Fibroblast of skin of back (primary cell): ENCODE data around the gene EFTUD2. TPM values are rescaled to one million over a fixed set of nuclear protein-coding genes. Genes with fewer than 3 reads are reported as not detected.
A peak's percentile ranks its signal among the peaks of the same experiment; 100 is the strongest.
"Not testable (repeated sequence)": the region's sequence is repeated elsewhere in the genome, so short reads cannot be mapped to it uniquely, and the experiment has no call there.

ENCODE experiments used
- DNase-seq: peaks from one replicate; pipeline ENCODE4 v3.0.0-alpha.2; 2013
- polyA plus RNA-seq, 2 experiments: library from polyadenylated mRNA; unstranded; fragments of 120-200 nt; gene quantifications; one replicate each; pipeline ENCODE4 v1.2.1, GENCODE V29; 2013; ENCODE audit not compliant: insufficient read length in 2 of 2

The EFTUD2 gene
- polyA plus RNA-seq (2013, experiment 1 of 2; ENCODE audit: insufficient read length) = 113 TPM
- polyA plus RNA-seq (2013, experiment 2 of 2; ENCODE audit: insufficient read length) = 65.1 TPM

DNA sequence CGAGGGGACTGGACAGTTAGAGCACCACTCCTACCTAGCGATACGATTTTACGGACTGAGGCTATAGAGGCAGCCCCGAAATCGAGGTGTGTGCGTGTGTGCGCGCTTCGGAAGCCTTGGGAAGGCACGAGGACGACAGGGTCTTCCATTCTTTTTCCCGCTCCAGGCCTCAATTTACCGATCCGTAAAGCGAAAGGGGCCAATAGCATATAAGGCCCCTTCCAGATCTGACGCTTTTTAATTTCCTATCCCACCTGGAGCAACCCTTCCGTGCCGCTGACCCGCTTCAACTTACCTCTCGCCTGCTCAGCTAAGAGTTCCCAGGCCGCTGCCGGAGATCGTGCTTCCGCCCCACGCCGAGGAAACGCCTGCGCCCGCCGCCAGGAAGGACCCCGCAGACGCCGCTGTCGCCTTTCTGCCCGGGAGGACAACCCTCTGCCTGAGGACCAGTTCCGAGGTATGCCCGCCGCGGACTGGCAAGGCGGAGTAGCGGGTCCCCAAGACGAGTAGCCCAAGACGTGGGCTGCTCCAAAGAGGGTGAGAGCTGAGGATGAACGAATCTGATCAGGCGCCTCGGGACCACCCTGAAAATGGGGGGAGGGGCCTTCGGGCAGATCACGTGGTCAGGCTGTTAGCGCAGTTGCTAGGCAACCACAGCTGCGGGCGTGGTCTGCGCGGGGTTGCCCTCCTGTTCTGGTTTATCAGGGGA is at the start of gene EFTUD2:
TSS of gene EFTUD2 (minus strand) at position 372 of the 709 bp plus-strand sequence. CDS start 4,924 bp downstream, outside the sequence.
- DNase-seq = peak; percentile 86

DNA sequence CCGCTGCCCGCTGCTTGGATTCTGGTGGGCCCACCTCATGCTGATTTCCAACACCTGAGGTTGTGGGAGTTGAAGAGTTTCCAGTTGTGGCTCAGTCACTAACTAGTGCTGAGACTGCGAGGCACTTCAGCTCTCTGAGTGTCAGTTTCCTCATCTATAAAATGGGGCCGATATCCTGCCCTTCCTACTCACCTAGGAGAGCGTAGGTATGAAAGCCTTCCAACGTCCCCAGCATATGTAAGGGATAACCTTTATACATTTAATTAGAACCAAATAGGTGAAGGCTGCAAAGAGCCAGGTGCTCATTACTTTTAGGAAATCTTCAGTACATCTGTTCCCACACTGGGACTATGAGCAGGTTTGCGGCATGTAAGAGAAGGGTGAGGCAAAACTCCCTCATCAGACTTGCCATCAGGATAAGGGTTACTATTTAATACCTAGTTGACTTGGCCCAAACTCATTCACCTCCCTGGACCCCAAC is 49.1 kb upstream of the EFTUD2 start:
- no peak for DNase-seq

DNA sequence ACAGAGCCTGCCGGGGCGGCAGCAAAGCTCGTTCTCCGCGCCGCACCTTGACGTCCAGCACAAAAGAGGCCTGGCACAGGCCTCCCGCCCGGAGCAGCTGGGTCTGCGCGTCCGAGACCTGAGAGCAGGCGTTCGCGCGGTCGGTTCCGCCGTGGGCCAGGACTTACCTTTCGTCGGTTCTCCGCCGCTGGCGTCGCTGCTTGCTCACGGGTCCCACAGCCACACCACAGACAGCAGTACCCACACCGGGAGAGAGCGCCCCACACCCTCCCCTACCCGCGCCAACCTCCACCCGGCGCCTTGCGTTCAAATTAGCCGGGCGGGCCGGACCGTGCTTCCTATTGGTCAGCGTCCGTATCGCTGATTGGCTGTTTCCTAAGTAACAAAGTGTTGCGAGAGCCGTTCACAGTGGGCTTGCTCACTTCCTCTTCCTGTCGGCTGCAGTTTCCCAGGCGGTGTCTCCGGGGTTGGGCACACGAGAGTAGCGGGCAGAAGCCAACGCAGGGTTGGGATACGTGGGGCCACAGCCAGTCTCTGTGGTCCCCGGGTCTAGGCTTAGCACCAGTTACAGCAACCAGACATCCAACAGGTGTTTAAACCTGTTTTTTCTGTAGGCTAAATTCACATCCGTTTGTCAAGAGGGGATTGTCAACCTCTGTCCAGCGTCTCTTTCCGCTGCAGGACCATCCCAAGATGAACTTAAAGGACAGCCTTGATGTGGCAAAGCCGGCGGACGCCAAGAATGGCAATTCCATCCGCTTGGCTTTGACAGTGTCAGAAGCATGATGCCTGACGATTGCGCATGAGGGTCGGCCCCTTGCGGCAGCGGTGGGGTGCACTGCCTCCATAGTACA is 48.4 kb upstream of the EFTUD2 start, which contains the start of gene KIF18B:
TSS of gene KIF18B (minus strand) at position 313 of the 854 bp plus-strand sequence. CDS start 11,429 bp downstream, outside the sequence.
- peak; percentile 96 for DNase-seq

DNA sequence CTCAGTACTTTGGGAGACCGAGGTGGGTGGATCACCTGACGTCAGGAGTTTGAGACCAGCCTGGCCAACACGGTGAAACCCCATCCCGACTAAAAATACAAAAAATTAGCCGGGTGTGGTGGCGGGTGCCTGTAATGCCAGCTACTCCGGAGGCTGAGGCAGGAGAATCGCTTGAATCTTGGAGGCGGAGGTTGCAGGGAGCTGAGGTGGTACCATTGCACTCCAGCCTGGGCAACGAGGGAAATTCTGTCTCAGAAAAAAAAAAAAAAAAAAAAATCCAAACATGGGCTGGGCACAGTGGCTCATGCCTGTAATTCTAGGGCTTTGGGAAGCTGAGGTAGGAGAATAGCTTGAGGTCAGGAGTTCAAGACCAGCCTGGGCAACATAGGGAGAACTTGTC is 46.4 kb upstream of the EFTUD2 start:
- not testable (repeated sequence) for DNase-seq

DNA sequence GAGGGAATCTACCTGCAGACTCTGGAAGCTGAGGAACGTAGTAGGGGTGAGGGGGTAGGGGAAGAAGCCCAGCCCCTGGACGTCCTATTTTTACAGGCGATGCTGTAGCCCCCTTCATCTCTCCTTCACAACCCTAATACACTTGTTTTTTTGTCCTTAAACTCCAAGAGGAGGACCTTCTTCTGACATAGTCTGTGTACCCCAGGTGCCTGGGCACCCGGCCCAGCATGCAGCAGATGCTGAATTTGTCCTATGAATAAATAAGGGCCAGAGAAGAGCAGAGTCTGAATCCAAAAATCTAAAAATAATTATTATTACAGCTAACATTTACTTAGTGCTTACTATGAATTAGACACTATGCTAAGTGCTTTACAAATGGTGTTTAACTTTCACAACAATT is 43.2 kb upstream of the EFTUD2 start:
- DNase-seq = no peak

DNA sequence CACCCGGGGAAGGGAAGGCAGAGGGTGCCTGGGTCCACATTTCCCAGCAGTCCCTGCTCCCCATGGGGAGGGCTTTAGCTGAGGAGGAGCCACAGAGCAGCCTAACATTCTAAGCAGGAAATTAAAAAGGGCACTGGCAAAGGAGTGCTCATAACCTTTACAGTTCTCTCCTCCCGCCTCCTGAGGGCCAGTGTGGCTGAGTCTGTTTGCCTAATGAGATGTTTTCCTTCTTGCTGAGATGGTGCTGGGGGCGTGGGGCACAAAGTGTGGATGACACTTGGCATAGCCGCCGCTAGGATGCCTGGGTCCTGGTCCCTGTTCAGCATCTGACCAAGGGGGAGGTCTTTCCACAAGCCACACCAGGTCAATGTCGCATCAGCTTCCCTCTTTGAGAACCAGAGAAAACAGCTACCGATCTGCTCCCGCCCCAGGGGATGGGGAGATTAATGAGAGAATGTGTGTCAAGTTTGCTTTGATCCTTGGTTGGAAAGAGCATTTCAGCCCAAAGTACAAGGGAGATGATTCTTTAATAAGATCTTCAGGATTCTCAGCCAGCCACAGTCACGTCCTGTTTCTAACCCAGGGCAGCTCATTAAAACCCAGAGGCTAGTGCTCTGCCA is 42.6 kb upstream of the EFTUD2 start:
- DNase-seq = no peak

DNA sequence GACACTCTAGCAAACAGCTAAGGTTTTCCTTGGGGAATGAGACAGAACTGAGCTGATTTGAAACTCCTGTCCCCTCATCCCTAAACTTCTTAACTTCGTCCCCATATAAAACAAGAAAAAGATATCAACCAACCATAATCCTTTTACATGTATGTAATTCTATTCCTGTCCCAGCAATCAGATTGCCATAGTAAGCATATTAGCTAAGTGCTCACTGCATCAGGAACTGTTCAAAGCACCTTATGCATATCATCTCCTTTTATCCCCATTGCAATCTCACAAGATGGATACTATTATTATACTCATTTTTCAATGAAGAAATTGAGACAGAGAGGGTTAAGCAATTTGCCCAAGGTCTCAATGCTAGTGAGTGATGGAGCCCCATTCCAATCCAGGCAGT is 41.5 kb upstream of the EFTUD2 start:
- DNase-seq = no peak

DNA sequence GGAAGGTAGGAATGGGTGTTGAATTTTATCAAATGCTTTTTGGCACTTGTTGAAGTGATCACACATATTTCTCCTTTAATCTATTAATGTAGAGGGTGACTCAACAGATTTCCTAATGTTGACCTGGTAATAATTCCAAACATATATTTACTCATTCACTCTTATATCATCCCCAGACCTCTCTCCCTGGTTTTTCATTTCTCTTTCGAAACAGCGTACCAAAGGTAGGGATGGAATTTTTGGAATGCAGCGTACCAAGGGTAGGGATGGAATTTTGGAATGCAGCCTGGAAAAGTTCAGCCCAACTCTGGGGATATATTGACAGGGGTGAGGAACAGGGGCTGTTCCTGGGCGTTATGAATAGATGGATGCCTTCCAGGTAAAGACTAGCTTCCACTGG is 41.1 kb upstream of the EFTUD2 start:
- peak; percentile 25 for DNase-seq

DNA sequence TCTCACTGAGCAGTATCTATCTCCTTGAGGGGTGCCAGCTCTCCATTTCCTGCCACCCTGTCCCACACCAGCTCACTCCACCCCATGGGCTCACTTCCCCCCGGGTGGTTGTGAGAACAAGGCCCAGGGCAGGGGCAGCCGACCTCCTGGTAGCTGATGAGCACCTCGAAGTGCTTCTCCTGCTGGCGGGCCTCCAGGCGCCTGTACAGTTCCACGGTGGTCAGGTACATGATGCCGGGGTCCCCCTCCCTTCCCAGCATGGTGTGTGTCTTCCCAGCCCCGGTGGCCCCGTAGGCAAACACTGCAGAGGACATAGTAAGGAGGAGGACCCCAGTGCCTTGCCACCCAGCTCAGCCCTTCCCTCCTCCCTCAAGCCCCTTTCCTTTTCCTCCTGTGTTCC is 35.9 kb upstream of the EFTUD2 start:
- no peak for DNase-seq

DNA sequence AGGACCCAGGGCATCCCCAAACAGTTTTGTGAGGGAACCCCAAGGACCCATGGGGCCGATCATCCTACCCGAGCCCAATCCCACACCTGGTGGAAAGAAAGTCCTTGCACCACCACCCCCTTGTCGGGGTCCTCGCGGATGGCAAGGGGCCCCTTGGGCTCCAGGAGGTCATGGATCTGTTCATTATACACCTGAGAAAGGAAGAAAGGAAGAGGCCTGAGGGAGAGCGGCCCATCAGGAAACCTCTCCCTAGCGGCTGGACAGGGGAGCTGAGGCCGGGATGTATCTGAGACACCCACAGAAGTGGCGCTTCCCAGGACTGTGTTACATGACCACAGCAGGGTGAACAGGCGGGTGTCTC is 35.5 kb upstream of the EFTUD2 start:
- no peak for DNase-seq

DNA sequence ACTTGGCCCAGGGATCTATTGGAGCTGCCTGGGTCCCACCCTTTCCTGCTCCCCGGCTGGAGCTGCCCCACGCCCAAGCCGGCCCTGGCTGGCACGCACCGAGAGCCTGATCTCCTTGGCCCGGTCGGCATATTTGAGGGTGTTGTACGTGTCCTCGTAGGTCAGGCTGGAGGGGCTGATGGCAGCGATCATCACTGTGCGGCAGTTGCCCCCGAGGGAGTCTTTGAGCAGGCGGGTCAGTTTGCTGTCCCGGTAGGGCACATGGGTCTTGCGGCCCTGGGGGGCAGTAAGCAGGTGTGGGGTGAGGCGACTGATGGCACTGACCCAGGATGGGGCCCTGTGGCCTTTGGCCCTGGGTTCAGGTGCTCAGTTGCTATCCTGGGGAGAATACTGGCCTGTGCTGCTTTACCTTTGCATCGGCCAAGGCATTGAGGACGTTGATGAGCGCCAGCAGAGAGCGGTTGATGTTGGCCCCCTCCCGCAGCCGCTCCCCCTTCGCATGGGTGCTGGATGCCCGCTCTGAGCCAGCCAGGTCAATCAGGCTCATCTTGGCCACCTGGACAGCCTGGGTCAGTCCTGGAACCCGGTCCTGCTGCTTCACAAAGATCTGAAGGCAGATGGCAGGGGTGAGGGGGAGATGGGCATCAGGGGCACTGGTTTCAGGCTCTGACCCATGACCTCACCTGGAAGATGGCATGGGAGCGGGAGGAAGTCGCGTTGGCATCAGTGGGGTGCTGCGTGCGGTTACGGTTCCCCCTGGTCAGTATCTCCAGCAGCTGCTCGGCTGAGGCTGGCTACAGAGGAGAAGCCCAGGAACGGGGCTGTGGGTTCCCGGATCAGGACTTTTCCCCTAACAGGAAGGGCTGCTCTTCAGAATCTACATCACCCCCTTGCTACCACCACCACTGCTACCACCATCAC is 34.8 kb upstream of the EFTUD2 start:
- no peak for DNase-seq

DNA sequence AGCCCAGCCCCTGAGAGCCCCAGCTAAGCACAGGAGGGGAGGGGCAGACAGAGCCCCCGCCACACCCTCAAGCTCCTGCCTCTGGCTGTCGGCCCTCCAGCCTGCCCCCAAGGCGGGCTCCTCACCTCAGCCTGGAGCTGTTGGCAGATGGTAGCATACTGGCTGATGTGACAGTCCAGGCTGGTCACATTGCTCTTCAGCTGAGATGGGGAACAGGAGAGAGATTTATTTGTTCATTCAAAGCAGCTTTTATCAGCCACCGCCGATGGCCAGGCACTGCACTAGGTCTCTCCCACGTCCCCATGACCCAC is 33.5 kb upstream of the EFTUD2 start:
- DNase-seq = no peak

DNA sequence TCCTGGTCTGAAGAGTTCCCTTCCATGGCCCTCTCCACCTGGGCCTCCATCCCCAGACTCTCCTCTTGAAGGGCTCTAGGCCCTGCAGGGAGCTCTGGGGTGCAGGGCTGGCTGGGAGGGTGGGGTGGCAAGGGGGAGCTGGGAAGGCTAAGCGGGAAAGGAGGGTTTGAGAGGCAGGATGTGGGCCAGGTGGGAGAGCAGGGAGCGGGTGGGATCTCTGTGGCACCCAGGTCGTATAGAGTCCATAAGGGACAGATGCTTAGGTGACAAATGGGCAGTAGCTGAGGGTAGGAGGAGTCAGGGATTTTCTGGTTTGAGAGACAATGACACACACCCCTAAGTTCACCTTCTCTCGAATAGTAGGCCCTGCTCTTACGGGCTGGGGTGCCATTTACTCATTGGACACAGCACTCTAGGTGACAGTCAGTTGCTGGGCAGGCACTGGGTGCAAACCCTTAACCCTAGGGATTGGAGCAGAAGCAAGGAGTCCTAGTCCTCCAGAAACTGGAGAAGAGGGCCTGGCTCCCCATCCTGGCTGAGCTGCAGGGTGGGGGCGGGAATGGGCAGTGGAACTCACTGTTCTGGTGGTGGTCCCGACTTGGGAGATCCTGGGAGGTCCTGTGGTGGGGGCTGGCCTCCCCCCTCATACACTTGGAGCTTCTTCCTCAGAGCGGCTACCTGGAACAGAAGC is 33.0 kb upstream of the EFTUD2 start:
- DNase-seq = no peak

DNA sequence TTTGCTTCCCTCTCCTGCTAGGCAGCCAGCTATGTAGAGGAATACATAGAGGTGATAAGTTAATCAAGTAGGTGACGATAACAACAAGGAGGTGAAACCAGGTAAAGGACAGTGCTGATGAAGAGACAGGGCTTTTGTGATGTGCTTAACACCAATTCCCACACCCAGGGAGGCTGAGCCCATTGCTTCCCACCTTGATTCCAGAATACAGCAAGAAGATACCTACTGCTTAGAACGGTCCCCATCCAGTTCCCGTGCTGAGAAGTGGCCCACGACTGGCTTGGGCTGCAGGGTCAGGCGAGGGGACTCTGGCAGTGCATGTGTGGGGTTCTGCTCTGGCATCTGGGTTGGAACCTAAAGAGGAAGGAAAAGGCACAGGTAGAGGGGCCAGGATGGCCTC is 32.1 kb upstream of the EFTUD2 start:
- DNase-seq = no peak

DNA sequence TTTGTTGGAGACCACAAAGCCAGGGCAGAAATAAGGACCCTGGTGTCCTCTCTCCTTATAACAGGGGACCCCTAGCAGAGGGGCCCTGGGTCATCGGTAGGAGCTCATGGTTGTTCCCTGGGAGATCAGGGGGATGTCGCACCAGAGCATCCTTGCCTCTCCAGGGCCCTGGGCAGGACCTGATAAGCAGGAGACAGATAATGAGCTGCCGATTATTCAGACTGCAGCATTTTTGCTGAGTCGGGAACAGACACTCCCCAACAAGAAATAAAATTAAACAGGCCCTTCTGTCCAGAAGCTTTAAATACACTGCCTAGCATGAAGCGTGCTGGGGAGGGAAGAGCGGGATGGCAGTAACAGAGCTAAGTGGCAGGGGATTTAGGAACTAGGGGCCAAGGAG is 31.4 kb upstream of the EFTUD2 start:
- no peak for DNase-seq

DNA sequence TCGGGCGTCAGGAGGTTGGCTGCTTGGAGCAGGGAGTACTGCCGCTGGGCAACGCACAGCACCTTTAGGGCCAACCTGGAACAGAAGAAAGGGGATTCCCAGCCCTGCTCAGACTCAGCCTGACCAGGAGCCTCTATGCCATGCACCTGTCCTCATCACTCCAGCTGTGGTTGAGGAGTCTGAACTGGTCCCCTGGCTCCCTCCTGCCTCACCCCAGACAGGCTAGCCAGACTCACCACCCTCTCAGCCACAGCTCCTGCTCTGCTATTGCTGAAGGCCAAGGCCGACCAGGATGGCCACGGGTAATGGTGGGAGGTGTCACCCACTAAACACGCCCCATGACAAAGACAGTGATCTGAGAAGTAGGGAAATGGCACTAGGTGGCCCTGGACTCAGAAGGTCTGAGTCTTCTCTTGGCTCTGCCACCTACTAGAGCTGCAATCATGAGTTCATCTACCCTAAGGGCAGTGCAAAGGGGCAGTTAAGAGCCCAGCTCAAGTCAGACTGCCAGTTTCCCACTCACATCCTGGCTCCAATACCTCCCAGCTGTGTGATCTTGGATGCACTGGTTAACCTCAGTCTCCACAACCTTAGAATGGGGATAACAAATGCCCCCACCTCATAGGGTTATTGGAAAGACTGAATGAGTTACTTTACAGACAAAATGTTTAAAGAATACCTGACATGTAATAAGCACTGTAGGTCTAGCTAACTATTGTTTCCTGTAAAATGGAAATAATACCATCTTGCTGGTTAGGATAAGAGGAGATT is 29.9 kb upstream of the EFTUD2 start:
- DNase-seq = no peak

DNA sequence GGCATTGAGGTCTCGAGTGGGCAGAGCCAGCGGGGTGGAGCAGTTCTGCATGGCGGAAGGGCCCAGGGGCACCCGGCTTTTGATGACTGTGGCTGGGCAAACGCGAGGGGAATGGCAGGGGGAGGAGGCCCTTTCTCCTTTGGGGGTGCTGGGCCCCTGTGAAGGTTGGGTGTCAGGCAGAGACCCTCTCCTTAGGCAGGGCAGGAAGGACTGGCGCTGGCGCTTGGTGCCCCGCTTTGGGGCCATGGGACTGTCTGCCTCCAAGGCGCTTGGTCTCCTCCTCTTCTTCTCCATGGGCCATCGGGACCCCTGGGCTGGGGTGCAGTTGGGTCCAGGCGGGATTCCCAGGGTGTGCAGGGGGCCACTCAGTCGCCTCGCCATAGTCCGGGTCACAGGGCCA is 28.9 kb upstream of the EFTUD2 start:
- no peak for DNase-seq

DNA sequence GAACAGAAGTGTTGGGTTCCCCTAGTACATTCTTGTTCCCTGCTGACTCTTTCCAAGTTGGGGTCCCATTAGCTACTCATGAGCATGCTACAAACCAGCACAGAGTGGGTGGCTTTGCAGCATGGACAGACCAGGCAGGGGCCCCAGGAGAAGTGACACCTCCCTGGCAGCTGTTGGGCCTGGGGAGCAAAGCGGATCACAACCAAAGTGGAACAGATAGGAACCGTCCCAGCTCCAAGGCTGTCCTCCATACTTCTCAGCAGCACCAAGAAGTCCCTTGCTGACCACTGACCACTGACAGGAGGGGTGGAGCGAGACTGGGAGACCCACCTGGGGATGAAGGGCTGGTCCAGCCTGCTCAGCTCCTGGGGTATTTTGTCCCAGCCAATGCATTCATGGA is 28.5 kb upstream of the EFTUD2 start:
- DNase-seq = no peak

DNA sequence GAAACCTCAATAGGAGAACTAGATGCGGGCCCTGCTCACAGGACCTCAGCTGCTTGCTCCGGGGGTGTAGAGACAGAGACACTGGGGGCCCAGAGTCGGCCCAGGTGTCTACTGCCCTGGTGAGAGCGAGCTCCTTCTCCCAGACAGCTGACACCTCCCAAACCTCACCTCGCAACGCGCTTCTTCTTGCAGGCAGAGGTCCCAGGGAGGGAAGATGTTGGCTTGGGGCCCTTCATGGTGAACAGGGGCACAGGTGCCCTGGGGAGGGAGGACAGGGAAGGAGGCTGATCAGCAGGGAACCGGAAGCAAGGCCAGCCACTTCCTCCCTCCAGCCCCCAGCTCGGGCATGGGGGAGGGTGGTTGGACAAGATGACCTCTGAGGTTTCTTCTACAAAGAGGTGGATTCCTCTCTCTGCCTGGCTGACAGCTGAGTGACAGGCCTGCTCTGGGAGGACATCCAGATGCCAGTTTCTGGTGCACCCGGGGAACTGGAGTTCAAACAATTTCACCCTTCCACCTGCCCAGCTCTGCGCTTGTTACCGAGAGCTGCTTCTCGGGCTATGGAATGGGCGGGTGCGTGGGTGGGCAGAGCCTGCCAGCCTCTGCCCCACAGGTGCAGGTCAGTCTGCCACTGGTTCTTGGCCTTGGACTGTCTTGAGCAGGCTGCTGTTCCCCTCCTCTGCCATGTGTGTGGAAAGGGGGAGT is 27.7 kb upstream of the EFTUD2 start:
- no peak for DNase-seq
